Thyroid gland (tissue), 4 donors: ENCODE data around the gene SYMPK. TPM values are rescaled to one million over a fixed set of nuclear protein-coding genes. Genes with fewer than 3 reads are reported as not detected.

Experiments
- DNase-seq, 2 donors: peaks; one replicate each; pipeline ENCODE4 v3.0.0-alpha.2; 2019
- H3K27ac ChIP-seq, 3 donors: fragments of 200-600 bp; sonication (generic); 1 replicate in 2 of 3; 2 replicates in 1 of 3; pipeline ENCODE4 v1.5.1; 2016 to 2019; ENCODE audit warnings: mild to moderate bottlenecking in 1 of 3, moderate library complexity in 1 of 3
- H3K27me3 ChIP-seq: fragments of 200-600 bp; sonication (generic); one replicate; pipeline ENCODE4 v1.5.1; 2019
- H3K36me3 ChIP-seq, 2 donors: fragments of 200-600 bp; sonication (generic); one replicate each; pipeline ENCODE4 v1.5.1; 2016 to 2019
- H3K4me1 ChIP-seq, 2 donors: fragments of 200-600 bp; sonication (generic); one replicate each; pipeline ENCODE4 v1.5.1; 2017 to 2019
- H3K4me3 ChIP-seq, 3 donors: fragments of 200-600 bp; sonication (generic); replicated peaks in 1 of 3; 1 replicate in 2 of 3; 2 replicates in 1 of 3; pipeline ENCODE4 v1.5.1; 2016; ENCODE audit warnings: mild to moderate bottlenecking in 1 of 3
- H3K9me3 ChIP-seq: fragments of 200-600 bp; sonication (generic); one replicate; pipeline ENCODE4 v1.5.1; 2017
- POLR2A ChIP-seq, 2 donors: fragments of 450-650 bp; IDR thresholded peaks; one replicate each; pipeline ENCODE4 v1.6.1; 2017; ENCODE audit warnings: antibody characterized with exemption in 2 of 2, mild to moderate bottlenecking in 2 of 2, moderate library complexity in 1 of 2
- WGBS, 2 donors: methylation state at CpG; one replicate each; pipeline ENCODE4 v1.1.5; 2017; 5-methylcytosine and 5-hydroxymethylcytosine counted together
- intact Hi-C: fragments of 100-400 bp; cut with DNase I; formaldehyde crosslinking; loops from one replicate; pipeline ENCODE4 v1.15.1; 2023
- total RNA-seq, 4 donors: library from RNA; depleted of rRNA; stranded (reverse); fragments of >200 nt; gene quantifications; one replicate each; pipeline ENCODE4 v1.2.3, GENCODE V29; 2016
- TF ChIP-seq, protein P1 (sequence below), 6 experiments: fragments of 200-600 bp in 3 of 6; fragments of 450-650 bp in 3 of 6; sonication (generic) in 3 of 6; IDR thresholded peaks; one replicate each; pipeline ENCODE4 v1.5.1; 2016 to 2019; ENCODE audit warnings: antibody characterized with exemption in 6 of 6, mild to moderate bottlenecking in 2 of 6, inconsistent platforms in 1 of 6, moderate library complexity in 1 of 6

Gene SYMPK
- total RNA-seq, 4 donors from 2014 or later: 32.4 to 56.8 (median 38.7) TPM

GRCh38 chr19:45902651-45903625 is 40.0 kb upstream of the SYMPK start:
- 0 to 3% methylated on average over 12 to 37 of the region's 73 CpGs for WGBS, 2 donors
- intact Hi-C loops: no loop called here

DNA sequence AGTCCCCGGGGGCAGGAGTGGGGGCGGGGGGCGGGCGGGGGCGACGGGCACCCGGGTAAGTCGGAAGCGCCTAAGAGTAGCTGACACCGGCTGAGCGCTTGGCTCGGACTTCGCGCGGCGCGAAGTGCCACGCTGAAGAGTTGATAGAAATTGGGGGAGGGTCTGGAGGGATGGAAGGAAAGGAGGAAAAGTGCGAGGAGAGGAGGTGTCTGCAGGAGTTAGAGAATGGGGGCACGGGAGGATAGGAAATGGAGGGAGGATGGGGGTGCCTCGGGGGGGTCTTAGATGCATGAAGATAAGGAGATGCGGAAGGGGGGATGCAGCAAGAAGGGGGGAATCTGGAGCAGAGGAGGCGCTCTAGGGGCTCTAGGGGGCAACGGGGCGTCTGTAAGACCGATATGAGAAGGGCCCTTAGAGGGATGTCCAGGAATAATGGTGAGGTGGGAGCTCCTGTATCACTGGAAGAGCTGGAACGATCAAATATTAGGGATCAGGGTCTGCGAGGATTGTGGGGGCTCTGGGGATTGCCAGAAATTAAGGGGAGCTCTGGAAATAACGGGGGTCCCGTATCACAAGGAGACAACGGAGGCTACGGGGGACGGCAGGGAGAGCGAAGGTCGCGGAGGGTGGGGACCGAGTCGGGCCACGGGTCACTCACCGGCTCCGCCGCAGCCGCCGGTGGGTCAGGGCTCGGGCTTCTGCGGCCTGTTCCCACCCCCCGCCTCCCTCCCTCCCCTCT is 39.1 kb upstream of the SYMPK start, which contains the start of gene MYPOP:
TSS of gene MYPOP (minus strand) at position 702 of the 739 bp plus-strand sequence. CDS start 840 bp downstream, outside the sequence.
- Histone ChIP-seq H3K4me3 (peak within 1 kb of the TSS; percentile 47 to 61 (median 59)), H3K36me3 (peaks cover 0 to 21% of the 10 kb centered on the region in 2 donors), H3K9me3 (no peaks in the 10 kb centered on the region), H3K4me1 (peaks cover 14 to 23% of the 10 kb centered on the region in 2 donors), H3K27ac (peak within 1 kb of the TSS; percentile 49 to 75 (median 67)), H3K27me3 (no peaks in the 10 kb centered on the region)
- peak in 1 of 2 donors; percentile 21 for DNase-seq
- intact Hi-C loops: no loop called here
- 1% methylated on average over 39 to 43 of the region's 47 CpGs for WGBS, 2 donors
- TF ChIP-seq, protein P1, sequence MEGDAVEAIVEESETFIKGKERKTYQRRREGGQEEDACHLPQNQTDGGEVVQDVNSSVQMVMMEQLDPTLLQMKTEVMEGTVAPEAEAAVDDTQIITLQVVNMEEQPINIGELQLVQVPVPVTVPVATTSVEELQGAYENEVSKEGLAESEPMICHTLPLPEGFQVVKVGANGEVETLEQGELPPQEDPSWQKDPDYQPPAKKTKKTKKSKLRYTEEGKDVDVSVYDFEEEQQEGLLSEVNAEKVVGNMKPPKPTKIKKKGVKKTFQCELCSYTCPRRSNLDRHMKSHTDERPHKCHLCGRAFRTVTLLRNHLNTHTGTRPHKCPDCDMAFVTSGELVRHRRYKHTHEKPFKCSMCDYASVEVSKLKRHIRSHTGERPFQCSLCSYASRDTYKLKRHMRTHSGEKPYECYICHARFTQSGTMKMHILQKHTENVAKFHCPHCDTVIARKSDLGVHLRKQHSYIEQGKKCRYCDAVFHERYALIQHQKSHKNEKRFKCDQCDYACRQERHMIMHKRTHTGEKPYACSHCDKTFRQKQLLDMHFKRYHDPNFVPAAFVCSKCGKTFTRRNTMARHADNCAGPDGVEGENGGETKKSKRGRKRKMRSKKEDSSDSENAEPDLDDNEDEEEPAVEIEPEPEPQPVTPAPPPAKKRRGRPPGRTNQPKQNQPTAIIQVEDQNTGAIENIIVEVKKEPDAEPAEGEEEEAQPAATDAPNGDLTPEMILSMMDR (IDR thresholded peaks at IDR 0.05): no peak
- TF ChIP-seq POLR2A (IDR thresholded peaks at IDR 0.05): no peak

More at GRCh38 chr19:45902651-45903625, 40.0 kb upstream of the SYMPK start:
- peak; percentile 98 for DNase-seq
- Histone ChIP-seq H3K36me3 (peaks cover 0 to 18% of the 10 kb centered on the region in 2 donors), H3K4me3 (peak overlapping the region in 2 of 3 donors; percentile 47 to 61), H3K27me3 (no peaks in the 10 kb centered on the region), H3K9me3 (no peaks in the 10 kb centered on the region), H3K27ac (peak overlapping the region; percentile 49 to 75 (median 67)), H3K4me1 (peaks cover 14 to 23% of the 10 kb centered on the region in 2 donors)
- TF ChIP-seq POLR2A (IDR thresholded peaks at IDR 0.05): peak; percentile 20 to 79
- TF ChIP-seq, protein P1 (IDR thresholded peaks at IDR 0.05): peak in 2 of 6 experiments; percentile 18

DNA sequence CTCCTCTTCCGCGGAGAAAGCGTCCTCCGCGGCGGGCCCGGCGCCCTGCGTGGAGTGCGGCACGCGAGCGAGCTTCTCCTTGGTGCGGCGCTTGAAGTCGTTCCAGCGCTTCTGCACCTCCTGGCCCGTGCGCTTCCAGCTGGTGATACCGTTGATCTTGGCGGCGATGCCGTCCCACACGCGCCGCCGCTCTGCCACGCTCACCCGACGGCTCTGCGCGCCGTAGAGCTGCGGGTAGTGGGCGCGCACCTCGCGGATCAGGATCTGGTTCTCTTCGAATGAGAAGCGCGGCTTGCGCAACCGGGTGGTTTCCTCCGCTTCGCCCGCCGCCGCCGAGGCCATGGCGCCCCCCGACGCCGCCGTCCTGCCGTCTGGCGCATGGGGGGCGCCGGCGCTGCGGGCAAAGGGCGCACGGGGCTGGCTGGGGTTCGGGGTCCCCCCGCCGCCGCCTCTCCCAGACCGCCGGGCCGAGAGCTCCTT is 38.5 kb upstream of the SYMPK start:
- 2 to 5% methylated on average over 11 to 27 of the region's 69 CpGs for WGBS, 2 donors
- H3K27me3 ChIP-seq: no peaks in the 10 kb centered on the region
- H3K36me3 ChIP-seq: peaks cover 0 to 21% of the 10 kb centered on the region in 2 donors
- no peak overlapping the region for H3K27ac ChIP-seq
- TF ChIP-seq, protein P1 (IDR thresholded peaks at IDR 0.05): no peak
- TF ChIP-seq POLR2A (IDR thresholded peaks at IDR 0.05): no peak
- no peaks in the 10 kb centered on the region for H3K9me3 ChIP-seq
- H3K4me3 ChIP-seq: peak overlapping the region; percentile 12 to 61 (median 59)
- H3K4me1 ChIP-seq: peaks cover 14 to 23% of the 10 kb centered on the region in 2 donors
- DNase-seq: peak; percentile 33 to 35
- intact Hi-C loops: no loop called here

DNA sequence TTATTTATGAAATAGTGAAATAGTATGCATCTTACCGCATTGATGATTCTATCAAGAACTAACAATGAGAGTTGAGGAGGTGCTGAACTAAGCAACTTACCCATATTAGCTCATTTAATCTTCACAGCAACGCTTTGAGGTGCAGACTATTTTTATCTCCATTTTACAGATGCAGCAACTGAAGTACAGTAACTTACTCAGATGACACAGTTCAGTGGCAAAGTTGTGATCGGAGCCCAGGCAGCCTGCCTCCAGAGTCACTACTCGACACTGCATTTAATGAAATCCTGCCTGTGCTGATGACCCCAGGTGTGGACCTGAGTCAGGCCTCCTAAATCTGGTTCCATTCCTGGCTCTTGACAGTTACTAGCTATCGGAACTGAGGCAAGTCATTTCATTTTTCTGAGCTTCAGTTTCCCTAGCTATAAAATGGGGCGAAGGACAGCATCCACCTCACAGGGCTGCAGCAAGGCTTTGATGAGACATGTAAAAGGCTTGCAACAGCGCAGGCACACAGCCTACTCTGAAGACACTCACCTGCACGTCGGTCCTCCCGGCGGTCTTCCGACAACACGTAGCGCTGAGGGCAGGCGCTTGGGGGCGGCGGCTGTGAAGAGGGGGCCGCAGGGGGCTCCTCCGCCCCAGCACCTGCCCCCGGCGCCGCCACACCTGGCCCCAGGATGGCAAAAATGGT is 37.9 kb upstream of the SYMPK start:
- Histone ChIP-seq H3K9me3 (no peaks in the 10 kb centered on the region), H3K4me3 (peak overlapping the region in 1 of 3 donors; percentile 61), H3K36me3 (peaks cover 0 to 21% of the 10 kb centered on the region in 2 donors), H3K27ac (no peak overlapping the region), H3K4me1 (peaks cover 14 to 23% of the 10 kb centered on the region in 2 donors), H3K27me3 (no peaks in the 10 kb centered on the region)
- 65 to 84% methylated on average over 10 of the region's 22 CpGs for WGBS, 2 donors
- TF ChIP-seq, protein P1 (IDR thresholded peaks at IDR 0.05): no peak
- TF ChIP-seq POLR2A (IDR thresholded peaks at IDR 0.05): no peak
- intact Hi-C loops: no loop called here
- DNase-seq: no peak
